GM21526 (cell line): ENCODE data around the gene UBE2E3.
"Not testable (repeated sequence)": the region's sequence is repeated elsewhere in the genome, so short reads cannot be mapped to it uniquely, and the experiment has no call there.

Experiments
- ATAC-seq: cut with Tn5 transposase; IDR thresholded peaks from one replicate; pipeline ENCODE4 v1.9.1; 2021; ENCODE audit warnings: moderate library complexity; ENCODE audit not compliant: unreplicated experiment, low FRiP score

The UBE2E3 gene

DNA sequence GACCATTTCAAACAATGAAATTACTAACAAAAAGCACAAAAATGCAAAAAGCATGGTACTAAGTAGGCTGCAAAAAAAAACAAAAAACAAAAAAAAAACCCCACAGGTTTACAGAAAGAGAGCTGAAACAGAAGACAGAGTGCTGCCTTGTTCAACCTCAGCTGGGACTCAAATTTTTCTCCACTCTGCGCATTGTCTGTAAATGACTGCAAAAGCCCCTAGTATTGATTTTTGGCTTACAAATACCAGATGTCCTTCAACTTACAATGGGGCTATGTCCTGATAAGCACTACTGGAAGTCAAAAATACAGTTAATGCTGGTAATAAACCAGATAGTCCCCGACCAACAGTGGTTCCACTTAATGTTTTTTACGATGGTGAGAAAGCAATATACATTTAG, 42.2 kb downstream of the UBE2E3 start:
- ATAC-seq = no peak

DNA sequence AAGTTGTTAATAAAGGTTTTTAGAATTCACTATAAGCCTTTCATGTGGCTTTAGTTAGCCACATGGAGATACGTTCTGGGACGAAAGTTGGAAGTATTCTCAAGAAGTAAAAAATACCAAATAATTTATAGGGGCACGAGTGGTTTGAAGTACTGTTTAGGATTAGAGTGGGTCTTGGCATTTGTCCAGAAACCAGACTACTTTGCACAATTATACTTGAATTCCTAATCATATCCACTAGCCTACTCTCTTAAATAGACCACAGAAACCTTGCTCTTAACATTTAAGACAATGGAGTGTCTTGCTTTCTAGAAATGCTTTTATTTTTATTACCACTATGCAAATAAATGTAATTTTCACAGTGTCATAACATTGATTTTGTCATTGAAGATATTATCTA, 44.6 kb downstream of the UBE2E3 start:
- ATAC-seq = no peak

DNA sequence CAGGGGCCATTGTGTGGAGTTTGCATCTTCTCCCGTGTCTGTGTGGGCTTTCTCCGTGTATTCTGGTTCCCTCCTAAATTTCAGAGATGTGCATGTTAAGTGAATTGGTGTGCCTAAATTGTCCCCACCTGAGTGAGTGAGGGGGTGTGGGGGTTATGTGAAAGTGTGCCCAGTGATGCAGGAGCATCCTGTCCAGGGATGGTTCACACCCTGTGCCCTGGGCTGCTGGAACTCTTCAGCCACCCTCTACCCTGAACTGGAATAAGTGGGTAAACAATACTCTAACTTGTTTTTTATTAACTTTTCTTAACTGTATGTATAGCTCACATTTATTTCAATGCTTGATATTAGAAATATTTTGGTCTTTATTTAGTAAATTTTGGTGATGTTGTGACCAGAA, 56.0 kb downstream of the UBE2E3 start:
- ATAC-seq = peak; percentile 38

DNA sequence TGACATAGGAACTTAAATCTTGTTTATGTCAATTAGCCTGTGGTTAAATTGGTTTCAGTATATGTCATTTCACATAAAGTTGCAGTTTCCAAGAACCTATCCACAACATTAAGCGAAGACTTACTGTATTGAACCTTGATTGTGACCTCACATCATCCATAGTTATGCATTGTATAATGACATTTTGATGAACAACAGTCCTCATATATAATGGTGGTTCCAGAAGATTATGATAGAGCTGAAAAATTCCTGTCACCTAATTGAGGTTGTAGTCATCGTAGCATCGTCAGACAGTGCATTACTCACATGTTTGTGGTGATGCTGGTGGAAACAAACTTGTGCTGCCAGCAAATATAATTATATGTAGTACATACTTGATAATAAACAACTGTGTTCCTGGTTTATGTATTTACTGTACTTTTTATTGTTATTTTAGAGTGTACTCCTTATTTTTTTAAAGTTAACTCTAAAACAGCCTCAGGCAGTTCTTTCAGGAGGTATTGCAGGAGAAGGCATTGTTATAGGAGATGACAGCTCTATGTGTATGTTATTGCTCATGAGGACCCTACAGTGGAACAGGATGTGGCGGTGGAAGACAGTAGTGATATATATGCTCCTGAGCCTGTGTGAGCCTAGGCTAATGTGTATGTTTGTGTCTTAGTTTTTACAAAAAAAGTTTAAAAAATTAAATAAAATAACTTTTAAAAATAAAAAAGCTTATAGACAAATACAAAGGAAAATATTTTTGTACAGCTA, 56.6 kb downstream of the UBE2E3 start:
- ATAC-seq = peak; percentile 64

DNA sequence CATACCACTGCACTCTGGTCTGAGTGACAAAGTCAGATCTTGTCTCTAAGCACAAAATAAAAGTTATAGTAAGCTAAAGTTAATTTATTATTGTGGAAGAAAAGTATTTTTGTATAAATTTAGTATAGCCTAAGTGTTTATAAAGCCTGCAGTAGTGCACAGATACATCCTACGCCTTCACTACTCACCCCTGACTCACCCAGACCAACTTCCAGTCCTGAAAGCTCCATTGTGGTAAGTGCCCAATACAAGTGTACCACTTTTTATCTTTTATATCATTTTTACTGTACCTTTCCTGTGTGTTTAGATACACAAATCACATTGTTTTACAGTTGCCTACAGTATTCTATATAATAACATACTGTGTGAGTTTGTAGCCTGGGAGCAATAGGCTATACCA, 57.5 kb downstream of the UBE2E3 start:
- ATAC-seq = no peak

DNA sequence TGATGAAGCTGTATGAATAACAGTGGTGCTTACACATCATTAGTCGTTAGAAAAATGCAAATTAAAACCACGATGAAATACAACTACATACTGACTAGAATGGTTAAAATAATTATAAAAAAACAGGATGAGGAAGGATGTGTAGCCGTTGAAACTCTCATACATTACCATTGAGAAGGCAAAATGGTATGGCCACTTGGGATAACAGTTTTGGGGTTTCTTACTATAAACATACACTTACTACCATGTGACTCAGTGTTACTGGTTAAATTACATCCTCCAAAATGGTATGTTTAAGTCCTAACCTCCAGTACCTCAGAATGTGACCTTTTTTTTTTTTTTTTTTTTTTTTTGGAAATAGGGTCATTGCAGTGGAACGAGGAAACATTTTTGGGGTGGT, 58.4 kb downstream of the UBE2E3 start:
- no peak for ATAC-seq

DNA sequence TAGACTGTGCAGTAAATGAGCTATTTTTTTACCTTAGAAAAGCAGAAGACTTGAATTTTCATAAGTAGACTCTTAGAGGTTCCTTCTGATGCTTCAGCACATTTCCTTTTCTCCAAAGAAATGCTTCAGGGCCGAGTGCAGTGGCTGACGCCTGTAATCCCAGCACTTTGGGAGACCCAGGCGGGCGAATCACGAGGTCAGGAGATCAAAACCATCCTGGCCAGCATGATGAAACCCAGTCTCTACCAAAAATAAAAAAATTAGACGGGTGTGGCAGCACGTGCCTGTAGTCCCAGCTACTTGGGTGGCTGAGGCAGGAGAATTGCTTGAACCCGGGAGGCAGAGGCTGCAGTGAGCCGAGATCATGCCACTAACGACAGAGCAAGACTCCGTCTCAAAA, 60.4 kb downstream of the UBE2E3 start:
- ATAC-seq = not testable (repeated sequence)

DNA sequence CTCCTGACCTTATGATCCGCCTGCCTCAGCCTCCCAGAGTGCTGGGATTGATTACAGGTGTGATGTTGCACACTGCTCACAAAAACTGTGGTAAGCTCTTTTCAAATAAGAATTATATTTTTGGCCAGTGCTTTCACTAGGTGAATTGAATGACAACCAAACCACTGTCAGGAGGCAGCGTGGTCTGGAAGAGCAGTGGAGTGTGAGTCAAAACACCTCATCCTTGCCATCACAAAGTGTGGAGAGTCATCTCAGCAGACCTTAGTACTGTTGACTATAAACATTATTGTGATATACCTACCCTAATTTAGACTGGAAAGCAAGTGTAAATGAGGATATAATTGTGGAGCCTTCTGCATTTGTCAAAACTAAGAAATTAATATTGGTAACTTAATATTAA, 61.3 kb downstream of the UBE2E3 start:
- no peak for ATAC-seq

DNA sequence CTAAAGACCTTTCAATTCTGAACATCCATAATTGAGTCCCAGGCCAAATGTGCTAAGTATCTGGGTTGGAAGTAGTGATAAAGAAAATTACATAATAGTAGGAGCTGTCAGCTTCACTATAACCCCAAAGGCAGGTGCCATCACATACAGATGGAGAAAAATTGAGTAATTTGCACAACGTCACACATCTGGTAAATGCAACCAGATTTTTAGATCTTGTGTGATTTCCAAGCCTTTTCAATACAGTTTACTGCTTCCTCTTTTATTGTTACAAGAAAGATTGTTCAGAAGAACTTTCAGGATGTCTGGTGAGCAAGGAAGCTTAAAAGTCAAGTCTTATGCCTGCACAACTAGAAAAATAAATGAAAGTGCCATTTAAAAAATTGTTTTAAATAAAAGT, 62.3 kb downstream of the UBE2E3 start:
- ATAC-seq = no peak

DNA sequence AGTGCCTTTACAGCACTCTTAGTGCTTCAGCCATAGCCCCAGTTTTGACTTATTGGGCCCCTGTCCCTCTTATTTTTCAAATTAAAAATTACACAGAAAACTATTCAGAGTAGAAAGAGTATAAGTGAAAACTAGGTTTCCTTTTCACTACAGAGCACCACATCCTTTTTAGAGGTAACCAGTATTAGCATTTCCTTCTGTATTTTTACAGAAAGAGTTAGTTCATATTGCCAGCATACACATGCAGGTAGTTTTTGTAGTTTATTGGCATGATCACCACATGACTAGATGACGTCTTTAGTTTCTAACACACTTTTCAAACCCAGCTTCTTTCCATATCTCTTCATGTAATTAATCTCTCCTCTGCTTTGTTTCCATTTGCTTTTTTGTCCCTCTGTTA, 66.4 kb downstream of the UBE2E3 start:
- no peak for ATAC-seq

DNA sequence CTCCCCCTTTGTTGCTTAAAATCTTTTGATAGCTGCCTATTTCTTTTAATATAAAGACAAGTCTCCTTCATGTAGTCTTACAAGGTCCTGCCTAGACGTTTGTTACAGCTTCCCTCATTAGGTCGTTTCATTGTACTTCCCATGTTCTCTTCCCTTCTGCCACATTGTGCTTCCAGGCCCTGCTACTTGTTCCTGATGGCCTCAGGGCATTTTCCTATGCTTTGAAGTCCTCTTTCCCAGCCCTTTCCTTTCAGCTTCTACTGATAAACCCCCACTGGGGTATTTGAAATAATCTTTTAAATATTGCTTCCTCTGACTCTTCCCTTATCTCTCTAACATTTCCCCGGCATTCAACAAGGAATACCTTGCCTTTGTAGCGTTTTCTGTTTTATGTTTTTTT, 67.4 kb downstream of the UBE2E3 start:
- ATAC-seq = no peak

DNA sequence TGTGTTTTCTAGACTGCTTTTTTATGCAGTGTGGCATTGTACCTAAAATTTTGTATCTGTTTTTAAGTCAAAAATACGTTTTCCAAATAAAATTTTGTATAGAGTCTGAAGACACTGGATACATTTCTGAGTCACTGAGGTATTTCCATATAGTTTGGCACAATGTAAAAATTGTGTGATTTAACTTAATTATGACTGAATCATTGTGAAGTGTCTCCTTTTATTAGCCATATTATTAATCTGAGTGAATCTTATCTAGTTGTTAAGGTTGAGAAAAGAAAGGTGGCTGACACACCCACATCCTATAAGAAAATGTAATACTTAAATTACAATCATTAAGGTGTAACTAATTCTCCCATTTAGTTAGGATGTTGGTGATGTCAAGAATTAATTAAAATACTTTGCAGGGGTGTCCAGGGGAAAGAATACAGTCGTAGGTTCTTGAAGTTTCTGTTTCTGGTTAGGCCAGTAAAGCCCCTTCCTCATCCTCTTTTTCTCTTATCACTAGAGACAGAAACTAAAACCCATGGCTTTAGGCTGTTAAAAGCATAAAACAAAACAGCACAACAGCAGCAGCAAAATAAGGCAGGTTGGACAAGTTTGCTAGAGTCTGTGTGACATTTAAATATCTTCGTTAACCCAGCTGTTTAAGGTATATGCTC, 71.6 kb downstream of the UBE2E3 start:
- ATAC-seq = peak; percentile 25

DNA sequence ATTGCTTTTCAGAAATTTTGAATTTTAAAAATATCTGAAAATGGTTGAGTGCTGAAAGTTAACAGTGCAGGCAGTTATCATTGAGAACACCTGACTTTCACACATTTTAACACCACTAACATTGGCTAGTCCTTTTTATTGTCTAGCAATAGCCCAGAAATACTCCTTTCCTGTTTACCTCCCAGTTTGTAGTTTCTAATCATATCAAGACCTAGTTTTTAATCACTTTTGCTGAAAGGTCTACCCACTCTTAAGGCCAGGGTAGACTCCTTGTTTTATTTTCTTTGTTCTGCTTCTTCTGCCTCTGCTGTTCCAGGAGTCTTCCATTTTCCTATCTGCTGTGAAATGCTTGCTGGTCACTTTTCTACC, 72.1 kb downstream of the UBE2E3 start:
- peak; percentile 48 for ATAC-seq

DNA sequence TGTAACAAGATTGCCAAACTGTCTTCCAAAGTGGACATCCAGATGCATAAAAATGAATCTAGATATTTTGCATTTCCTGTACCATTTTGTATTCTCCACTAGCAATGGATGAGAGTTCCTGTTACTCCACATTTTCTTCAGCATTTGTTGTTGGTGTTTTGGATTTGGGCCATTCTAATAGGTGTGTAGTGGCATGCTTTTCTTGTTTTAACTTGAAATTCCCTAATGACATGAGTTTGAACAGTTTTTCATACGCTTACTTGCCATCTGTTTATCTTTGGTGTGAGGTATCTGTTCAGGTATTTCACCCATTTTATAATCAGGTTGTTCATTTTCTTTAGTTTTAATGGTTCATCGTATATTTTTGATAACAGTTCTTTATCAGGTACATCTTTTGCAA, 73.9 kb downstream of the UBE2E3 start:
- ATAC-seq = no peak

DNA sequence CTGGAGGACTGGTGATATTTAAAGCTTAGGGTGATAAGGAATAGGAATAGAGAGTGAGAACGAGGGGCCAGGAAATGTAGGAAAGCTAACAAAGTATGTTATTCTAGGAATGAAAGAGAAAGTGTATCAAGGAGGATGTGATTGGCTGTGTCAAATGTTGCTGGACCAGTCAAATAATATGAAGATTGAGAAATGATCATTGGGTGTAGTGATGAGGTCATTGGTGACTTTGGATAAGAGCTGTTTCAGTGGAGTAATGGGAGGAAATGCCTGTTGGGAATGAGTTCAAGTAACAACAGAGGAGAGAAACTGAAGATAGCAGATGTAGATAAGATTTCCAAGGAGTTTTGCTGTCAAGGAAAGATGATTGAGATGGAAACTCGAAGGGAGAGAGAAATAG, 74.4 kb downstream of the UBE2E3 start:
- no peak for ATAC-seq

DNA sequence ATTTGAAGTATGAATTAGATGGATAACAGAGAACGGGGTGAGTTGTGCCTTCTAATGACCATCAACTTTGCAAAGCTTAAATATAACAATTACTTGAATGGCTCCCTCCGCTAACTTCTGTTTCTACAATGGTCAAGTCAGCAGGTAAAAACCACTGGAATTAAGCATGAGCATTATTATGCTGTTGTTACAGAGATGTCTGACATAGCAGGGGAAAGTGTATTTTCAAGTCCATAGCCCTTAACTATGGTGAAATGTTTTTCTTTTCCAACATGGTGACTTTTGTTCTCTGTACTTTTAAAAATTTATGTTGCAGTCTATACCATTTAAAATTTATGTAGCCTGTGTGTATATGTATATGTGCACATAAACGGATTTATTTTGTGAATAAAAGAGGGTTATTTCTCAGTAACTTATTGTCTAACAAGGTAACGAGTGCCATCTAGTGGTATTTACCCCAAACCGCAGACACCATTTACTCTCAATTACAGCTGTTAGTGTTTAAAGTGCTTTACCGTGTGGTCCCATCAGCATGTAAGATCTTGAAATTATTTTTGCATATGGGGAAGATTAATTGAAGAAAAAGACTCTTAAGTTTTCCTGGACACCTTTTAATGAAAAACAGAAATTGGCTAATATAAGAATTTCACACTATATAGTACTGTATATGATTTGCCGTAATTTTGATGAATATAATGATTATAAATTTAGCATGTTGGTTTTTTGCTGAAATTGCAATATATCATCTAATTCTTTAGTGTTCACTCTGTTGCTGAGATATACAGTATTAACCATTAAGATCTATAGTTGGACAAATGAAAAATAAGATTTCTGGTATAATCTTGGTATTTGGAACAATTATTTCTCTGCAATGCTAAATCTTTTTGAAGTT, 78.2 kb downstream of the UBE2E3 start:
- peak; percentile 65 for ATAC-seq

DNA sequence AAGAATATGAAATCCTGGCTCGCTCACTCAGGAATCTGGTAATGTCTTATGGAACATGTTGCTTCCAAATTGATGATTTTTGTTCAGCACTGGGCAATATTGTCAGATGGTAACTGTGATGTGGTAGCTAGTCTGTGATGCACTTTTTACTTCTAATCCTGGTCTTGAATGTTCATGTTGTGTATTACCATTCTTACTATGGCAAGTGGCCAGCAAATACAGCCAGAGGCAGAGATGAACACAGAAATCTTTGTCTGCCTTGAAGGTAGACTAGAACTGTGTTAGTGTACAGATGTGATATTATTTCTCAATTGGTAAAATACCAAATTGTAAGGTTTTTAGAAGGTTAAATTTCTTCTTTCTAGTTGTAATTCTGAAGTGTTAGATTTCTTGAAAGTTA, 83.3 kb downstream of the UBE2E3 start:
- no peak for ATAC-seq

DNA sequence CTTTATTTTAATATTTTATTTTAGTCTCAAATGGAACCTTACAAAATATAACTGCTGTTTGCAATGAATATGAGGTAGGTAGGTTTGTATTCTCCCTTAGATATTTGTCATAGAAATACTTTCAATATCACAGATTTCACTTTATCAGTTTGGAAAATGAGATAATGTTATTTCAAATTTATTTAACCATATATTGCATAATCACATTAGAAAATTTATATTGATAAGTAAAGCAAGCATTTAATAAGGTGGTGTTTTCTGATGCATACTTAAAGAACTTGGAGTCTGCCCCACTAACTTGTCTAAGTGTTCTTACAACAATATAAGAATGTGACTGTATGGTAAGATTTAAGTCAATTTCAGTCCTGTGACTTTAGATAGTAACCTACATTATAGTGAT, 85.1 kb downstream of the UBE2E3 start:
- ATAC-seq = no peak

DNA sequence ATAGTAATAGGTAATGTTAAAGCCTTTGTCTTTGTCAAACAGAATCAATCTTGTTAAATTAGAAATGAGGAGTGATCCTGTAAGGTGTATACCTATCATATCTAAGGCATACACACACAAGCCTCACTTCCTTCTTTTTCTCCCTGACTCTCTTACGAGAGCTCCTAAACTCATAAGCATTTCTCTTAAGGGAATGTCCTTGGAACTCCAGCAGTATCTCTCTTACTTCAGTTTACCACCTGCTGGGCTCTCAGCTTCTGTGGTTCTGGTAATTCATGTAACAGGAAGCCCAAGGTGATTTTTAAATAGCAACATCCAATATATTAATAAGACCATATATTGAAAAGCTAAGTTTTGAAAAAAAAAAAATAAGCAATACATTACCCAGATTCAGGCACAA, 85.9 kb downstream of the UBE2E3 start:
- ATAC-seq = no peak

DNA sequence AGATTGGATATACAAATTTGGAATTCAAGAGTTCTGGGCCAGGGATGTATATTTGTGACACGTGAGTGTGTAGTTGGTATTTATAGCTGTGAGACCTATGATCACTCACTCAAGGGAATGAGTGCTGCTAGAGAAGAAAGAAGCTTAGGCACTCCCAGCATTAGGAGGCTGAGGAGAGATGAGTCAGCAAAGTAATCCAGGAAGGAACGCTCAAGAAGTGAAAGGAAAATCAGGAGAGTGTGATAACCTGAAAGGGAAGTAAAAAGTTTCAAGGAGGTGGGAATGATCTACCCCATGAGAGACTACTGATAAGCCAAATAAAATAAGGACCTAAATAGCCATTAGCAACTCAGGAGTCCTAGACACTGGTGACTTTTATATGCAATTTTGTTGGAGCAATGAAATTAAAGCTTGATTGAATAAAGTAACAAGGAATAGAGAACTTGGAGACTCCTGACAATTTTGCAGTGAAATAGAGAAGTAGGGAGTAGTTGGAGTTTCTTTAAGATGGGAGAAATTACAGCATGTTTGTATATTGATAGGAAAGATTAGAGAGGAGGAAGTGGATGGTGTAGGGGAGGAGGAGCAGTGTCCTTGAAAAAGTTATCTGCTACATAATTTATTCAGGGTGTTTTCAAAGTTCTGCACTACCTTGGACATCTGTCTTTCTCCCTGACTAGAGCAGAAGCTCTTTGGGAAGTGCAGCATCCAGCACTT, 89.9 kb downstream of the UBE2E3 start:
- ATAC-seq = no peak

DNA sequence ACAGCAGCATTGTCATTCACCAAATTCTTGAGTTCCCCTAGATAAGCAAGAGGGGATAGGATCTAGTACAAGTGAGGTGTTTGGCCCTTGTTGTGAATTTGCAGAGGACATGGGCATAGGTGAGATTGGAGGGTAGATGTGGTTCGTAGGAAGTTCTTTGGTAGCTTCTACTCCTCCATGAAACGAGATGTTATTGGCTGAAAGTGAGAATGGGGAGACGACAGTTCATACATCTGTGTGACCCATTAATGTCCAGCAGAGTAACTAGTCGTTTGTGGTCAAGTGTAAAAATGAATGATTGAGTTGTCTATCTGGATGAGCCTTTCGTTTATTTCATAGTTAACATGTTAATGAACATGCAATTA, 90.4 kb downstream of the UBE2E3 start:
- no peak for ATAC-seq
